ENCODE results near the gene RNF17. TPM values are rescaled to one million over a fixed set of nuclear protein-coding genes. Genes with fewer than 3 reads are reported as not detected.

The RNF17 gene, protein sequence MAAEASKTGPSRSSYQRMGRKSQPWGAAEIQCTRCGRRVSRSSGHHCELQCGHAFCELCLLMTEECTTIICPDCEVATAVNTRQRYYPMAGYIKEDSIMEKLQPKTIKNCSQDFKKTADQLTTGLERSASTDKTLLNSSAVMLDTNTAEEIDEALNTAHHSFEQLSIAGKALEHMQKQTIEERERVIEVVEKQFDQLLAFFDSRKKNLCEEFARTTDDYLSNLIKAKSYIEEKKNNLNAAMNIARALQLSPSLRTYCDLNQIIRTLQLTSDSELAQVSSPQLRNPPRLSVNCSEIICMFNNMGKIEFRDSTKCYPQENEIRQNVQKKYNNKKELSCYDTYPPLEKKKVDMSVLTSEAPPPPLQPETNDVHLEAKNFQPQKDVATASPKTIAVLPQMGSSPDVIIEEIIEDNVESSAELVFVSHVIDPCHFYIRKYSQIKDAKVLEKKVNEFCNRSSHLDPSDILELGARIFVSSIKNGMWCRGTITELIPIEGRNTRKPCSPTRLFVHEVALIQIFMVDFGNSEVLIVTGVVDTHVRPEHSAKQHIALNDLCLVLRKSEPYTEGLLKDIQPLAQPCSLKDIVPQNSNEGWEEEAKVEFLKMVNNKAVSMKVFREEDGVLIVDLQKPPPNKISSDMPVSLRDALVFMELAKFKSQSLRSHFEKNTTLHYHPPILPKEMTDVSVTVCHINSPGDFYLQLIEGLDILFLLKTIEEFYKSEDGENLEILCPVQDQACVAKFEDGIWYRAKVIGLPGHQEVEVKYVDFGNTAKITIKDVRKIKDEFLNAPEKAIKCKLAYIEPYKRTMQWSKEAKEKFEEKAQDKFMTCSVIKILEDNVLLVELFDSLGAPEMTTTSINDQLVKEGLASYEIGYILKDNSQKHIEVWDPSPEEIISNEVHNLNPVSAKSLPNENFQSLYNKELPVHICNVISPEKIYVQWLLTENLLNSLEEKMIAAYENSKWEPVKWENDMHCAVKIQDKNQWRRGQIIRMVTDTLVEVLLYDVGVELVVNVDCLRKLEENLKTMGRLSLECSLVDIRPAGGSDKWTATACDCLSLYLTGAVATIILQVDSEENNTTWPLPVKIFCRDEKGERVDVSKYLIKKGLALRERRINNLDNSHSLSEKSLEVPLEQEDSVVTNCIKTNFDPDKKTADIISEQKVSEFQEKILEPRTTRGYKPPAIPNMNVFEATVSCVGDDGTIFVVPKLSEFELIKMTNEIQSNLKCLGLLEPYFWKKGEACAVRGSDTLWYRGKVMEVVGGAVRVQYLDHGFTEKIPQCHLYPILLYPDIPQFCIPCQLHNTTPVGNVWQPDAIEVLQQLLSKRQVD (N-terminal part only)
- 1.6 TPM for total RNA-seq

DNA sequence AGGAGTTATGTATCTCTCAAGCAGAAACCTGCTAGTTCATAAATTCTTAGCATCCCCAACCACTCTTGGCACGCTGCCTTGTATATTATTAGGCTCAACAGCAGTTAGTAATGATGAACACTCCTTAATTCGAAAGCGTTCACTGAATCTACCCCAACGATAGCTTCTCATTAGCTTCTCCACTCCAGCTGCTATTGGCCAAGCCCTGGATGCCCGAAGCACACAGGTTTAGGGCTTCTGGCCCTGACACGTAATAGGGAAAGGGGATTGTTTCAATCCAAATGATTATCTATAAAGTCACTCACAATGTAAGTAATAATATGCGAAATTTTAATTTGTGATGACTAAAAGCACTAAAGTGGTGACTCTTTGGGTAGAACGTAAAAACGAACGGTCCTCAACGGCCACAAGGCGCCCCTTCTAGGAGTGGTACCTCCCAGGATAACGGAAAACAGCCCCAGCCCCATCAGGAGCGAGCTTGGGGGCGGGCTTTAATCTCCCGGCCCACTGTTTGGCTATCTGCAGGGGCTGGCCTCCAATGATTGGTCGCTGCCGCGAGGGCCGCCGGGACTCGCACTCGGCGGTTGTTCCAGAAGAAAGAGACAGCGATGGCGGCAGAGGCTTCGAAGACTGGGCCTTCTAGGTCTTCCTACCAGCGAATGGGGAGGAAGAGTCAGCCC is at the start of gene RNF17:
RNF17 (plus strand) TSS at position 574 of the 680 bp plus-strand sequence; CDS start at position 609, 35 bp downstream.

Other genes with a start within 250 kb of the RNF17 start
- 0.69 TPM for gene ATP12A, start 83.8 kb upstream of the RNF17 start, total RNA-seq